Activated B cell treated with CpG ODN at 0.5 μM for 24 hours (primary cell): Measurements from ENCODE around the gene IRF2. TPM values are rescaled to one million over a fixed set of nuclear protein-coding genes. Genes with fewer than 3 reads are reported as not detected.
A peak's percentile ranks its signal among the peaks of the same experiment; 100 is the strongest.
"Not testable (repeated sequence)": the region's sequence is repeated elsewhere in the genome, so short reads cannot be mapped to it uniquely, and the experiment has no call there.

Source experiments
- ATAC-seq: fragments of 200-7000 bp; cut with Tn5 transposase; one replicate; pipeline ENCODE4 v1.10.0; 2021; ENCODE audit warnings: low read depth, mild to moderate bottlenecking, moderate library complexity
- CTCF ChIA-PET: fragments of 350-600 bp; sonication (Branson Sonifier 250); formaldehyde crosslinking; loops from one replicate; lab custom pipeline; 2021; ENCODE audit warnings: antibody characterized with exemption; lab: Charles Lee
- POLR2A ChIA-PET: fragments of 350-600 bp; sonication (Branson Sonifier 250); formaldehyde crosslinking; loops from one replicate; lab custom pipeline; 2021; ENCODE audit warnings: antibody characterized with exemption; lab: Charles Lee
- DNase-seq: peaks from one replicate; pipeline ENCODE4 v3.0.0; 2022
- H3K27ac Mint-ChIP-seq: one replicate; pipeline ENCODE4 v1.8.0; 2020; ENCODE audit warnings: mixed read lengths
- H3K27me3 Mint-ChIP-seq: one replicate; pipeline ENCODE4 v1.8.0; 2021; ENCODE audit warnings: mixed read lengths
- H3K36me3 Mint-ChIP-seq: one replicate; pipeline ENCODE4 v1.8.0; 2021; ENCODE audit warnings: low read depth, mixed read lengths
- H3K4me1 Mint-ChIP-seq: one replicate; pipeline ENCODE4 v1.8.0; 2021; ENCODE audit warnings: mixed read lengths
- H3K4me3 Mint-ChIP-seq: one replicate; pipeline ENCODE4 v1.8.0; 2020; ENCODE audit warnings: mild to moderate bottlenecking, mixed read lengths
- H3K9me3 Mint-ChIP-seq: one replicate; pipeline ENCODE4 v1.8.0; 2020; ENCODE audit warnings: mixed read lengths
- CTCF ChIP-seq: fragments of 200-600 bp; IDR thresholded peaks from one replicate; pipeline ENCODE4 v1.8.0; 2022; ENCODE audit warnings: antibody characterized with exemption, mild to moderate bottlenecking
- intact Hi-C: fragments of 100-400 bp; cut with micrococcal nuclease; formaldehyde crosslinking; loops from one replicate; pipeline ENCODE4 v1.15.1; 2024
- total RNA-seq: library from RNA; stranded (reverse); gene quantifications from 2 replicates; pipeline ENCODE4 v1.2.3, GENCODE V29; 2022

IRF2 gene
- total RNA-seq, 1 donor from 2014 or later: 66.2 TPM

- peak overlapping the region; percentile 83 for H3K27ac Mint-ChIP-seq
- no peaks in the 10 kb centered on the region for H3K36me3 Mint-ChIP-seq
- peak; percentile 50 for ATAC-seq
- POLR2A ChIA-PET: interaction anchor here (0.7 to 8.5 kb wide), 15 partner anchors 9 to 194 kb away, joined by 3 to 57 read pairs (median 7); partner anchors contain the start of gene IRF2
- H3K4me1 Mint-ChIP-seq: peaks cover 73% of the 10 kb centered on the region
- no peak for TF ChIP-seq CTCF
- CTCF ChIA-PET: interaction anchor here (1.0 to 3.9 kb wide), 5 partner anchors 9 to 79 kb away, joined by 3 to 12 read pairs (median 4); no protein-coding TSS in a partner anchor
- H3K4me3 Mint-ChIP-seq: peak overlapping the region; percentile 86
- no peaks in the 10 kb centered on the region for H3K27me3 Mint-ChIP-seq
- peak; percentile 39 for DNase-seq
- H3K9me3 Mint-ChIP-seq: no peaks in the 10 kb centered on the region
- intact Hi-C loops: loop anchor here (1.0 to 10.0 kb wide), 3 partner anchors 15 to 839 kb away; partner anchors contain the start of gene ING2
Observed at GRCh38 chr4:184343502-184344177, 130.7 kb downstream of the IRF2 start.

- not testable (repeated sequence) for DNase-seq, H3K27me3 Mint-ChIP-seq, H3K36me3 Mint-ChIP-seq, H3K9me3 Mint-ChIP-seq, ATAC-seq
- CTCF ChIA-PET: interaction anchor here (1.3 to 3.9 kb wide), 2 partner anchors 25 to 78 kb away, joined by 4 to 12 read pairs; no protein-coding TSS in a partner anchor
- peak overlapping the region; percentile 83 for H3K27ac Mint-ChIP-seq
- peaks cover 65% of the 10 kb centered on the region for H3K4me1 Mint-ChIP-seq
- POLR2A ChIA-PET: interaction anchor here (0.7 to 8.5 kb wide), 10 partner anchors 8 to 139 kb away, joined by 3 to 57 read pairs (median 8); partner anchors contain the start of gene IRF2
- peak overlapping the region; percentile 86 for H3K4me3 Mint-ChIP-seq
- intact Hi-C loops: loop anchor here (2.0 to 10.0 kb wide), 2 partner anchors 16 to 838 kb away; partner anchors contain the start of gene ING2
Observed at GRCh38 chr4:184342857-184343237, 131.5 kb downstream of the IRF2 start.

- ATAC-seq (no peak), DNase-seq (no peak)
- intact Hi-C loops: loop anchor here (2.0 to 10.0 kb wide), 2 partner anchors 16 to 838 kb away; partner anchors contain the start of gene ING2
- Mint-ChIP-seq H3K4me3 (peak overlapping the region; percentile 6), H3K27me3 (no peaks in the 10 kb centered on the region), H3K4me1 (peaks cover 60% of the 10 kb centered on the region), H3K36me3 (peaks cover 2% of the 10 kb centered on the region), H3K9me3 (no peaks in the 10 kb centered on the region), H3K27ac (peak overlapping the region; percentile 38)
- ChIA-PET CTCF (interaction anchor here (3.9 kb wide), 1 partner anchor 78 kb away, joined by 12 read pairs; no protein-coding TSS in a partner anchor), POLR2A (interaction anchor here (0.7 to 8.5 kb wide), 7 partner anchors 13 to 139 kb away, joined by 3 to 57 read pairs (median 4); no protein-coding TSS in a partner anchor)
- no peak for TF ChIP-seq CTCF
Observed at GRCh38 chr4:184342167-184342856, 132.0 kb downstream of the IRF2 start.

GRCh38 chr4:184339398-184340193 is 134.8 kb downstream of the IRF2 start:
- H3K27me3 Mint-ChIP-seq, ATAC-seq, H3K9me3 Mint-ChIP-seq, H3K27ac Mint-ChIP-seq, H3K36me3 Mint-ChIP-seq, DNase-seq, H3K4me3 Mint-ChIP-seq: not testable (repeated sequence)
- intact Hi-C loops: loop anchor here (10.0 kb wide), 1 partner anchor 835 kb away; the partner anchor contains the start of gene ING2
- ChIA-PET CTCF (interaction anchor here (0.7 kb wide), 1 partner anchor 136 kb away, joined by 4 read pairs; no protein-coding TSS in a partner anchor), POLR2A (interaction anchor here (0.6 to 5.2 kb wide), 2 partner anchors 10 to 57 kb away, joined by 3 to 57 read pairs; no protein-coding TSS in a partner anchor)
- H3K4me1 Mint-ChIP-seq: peaks cover 49% of the 10 kb centered on the region

GRCh38 chr4:184337907-184338306 is 136.4 kb downstream of the IRF2 start:
- Mint-ChIP-seq H3K9me3 (peaks cover 3% of the 10 kb centered on the region), H3K27me3 (no peaks in the 10 kb centered on the region), H3K36me3 (peaks cover 2% of the 10 kb centered on the region), H3K4me1 (peaks cover 36% of the 10 kb centered on the region), H3K27ac (no peak overlapping the region), H3K4me3 (no peak overlapping the region)
- intact Hi-C loops: no loop called here
- CTCF ChIA-PET: no interaction called here
- POLR2A ChIA-PET: interaction anchor here (0.9 to 3.4 kb wide), 2 partner anchors 9 to 10 kb away, joined by 3 to 10 read pairs; no protein-coding TSS in a partner anchor
- no peak for DNase-seq
- no peak for ATAC-seq
- TF ChIP-seq CTCF: no peak

Other genes with a start within 250 kb of the IRF2 start
- gene CASP3, start 174.9 kb upstream of the IRF2 start, total RNA-seq: 24.0 and 24.9 TPM in 2 replicates
- 9.1 and 11.6 TPM in 2 replicates for gene PRIMPOL, start 175.2 kb upstream of the IRF2 start, total RNA-seq